IPS-NIHi11 (cell line): ENCODE results near the gene BTG2.

Source experiments
- DNase-seq: peaks from one replicate; pipeline ENCODE4 v3.0.0; 2012; ENCODE audit warnings: mixed read lengths, low spot score

Gene BTG2

DNA sequence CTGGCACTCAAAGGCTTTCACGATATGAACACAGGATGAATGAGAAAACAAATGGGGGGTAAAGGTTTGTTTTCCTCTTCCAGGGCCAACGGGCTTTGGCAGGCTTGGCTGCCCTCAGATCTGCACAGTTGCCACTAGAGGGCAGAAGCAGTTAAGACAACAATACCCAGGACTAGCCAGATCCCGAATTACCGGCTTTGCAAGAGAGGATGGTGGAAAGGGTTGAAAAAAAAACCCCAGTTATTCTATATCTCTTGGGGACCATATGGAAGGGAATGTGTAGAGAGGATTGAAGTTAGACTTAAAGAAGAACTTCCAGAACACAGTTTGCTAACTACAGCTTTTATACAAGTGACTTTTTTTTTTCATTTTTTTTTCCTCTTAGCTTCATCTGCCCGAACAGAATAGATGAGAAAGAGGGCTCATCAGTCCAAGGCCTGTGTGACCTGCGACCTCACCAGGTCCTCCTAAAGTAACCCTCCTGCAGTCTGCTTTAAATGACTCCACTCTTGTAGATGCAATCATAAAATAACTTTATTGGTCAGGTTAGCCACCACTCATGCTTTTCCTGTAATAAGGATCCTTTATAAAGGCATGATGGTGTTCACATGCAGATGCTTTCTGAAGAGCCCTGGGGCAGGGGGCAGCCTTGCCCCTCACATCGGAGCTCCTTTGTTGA is 34.9 kb downstream of the BTG2 start:
- peak; percentile 86 for DNase-seq

GRCh38 chr1:203342192-203342940 is 37.0 kb downstream of the BTG2 start:
- peak; percentile 87 for DNase-seq

DNA sequence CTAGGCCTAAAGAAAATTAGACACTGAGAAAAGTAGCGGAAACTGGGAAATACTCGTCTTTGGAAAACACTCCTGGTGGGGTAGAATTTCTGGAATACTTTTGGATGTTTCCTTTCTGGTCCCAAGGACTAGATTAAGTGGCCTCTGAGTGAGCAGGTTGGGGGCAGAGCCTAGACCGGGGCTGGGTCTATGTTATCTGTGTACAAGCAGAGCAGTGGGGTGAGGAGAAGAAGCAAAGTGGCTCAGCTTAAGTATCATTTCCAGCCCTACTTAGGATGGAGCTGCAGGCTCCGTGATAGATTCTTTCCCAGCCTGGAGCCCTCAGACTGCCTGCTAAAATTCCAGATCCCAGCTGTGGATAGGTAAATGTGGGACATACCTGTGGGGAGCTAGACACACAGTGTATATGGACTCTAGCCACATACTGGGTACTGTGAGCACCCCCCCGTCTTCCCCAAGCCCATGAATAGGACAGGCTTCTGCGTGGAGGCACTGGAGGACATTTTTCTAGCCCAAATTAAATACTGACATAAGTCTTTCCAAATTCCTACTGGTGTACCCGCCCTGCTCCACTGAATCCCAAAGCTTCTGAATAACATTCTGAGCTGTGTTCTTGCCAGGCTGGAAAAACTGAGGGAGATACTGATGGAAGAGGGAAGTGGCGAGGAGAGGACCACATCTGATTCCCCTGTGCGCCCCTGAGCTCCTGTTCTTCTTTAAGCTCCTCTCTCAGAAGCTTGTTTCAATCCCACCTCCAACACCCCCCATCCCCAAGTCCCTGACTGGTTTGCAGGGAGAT is 38.8 kb downstream of the BTG2 start:
- no peak for DNase-seq

- DNase-seq = no peak
These were observed 40.9 kb downstream of the BTG2 start for GRCh38 chr1:203346060-203346768.

DNA sequence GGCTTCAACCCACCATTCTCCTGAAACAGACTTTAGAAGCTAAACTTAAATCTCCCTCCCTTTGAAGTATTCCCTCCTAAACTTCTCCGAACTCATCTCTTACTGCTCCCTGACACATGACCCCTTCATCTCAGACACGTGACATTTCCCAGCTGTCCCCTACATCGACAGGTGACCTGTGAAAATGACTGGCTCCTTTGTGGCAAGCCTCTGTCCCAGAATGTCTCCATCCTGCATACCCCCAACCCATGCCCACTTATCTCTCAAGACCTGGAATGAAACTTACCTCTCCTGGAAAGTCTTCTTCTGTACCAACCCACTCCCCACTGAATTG is 41.4 kb downstream of the BTG2 start:
- DNase-seq = no peak

DNA sequence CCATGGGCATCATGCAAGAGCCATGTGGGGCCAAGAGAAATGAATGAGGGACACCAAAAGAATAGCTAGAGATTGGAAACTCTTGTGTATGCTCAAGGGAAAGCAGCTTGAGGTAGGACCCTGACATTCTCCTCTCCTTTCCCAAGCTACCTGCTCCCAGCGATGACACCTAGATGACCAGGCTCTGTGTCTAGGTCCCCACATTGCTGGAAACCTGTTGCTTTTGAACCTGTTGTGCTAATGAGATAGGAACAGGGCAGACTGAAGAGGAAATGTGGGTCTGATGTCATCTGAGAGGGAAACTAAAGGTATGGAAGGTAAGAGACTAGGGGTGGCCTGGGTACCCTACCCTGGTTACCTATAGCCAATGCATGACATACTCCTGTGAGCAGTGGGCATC is 43.8 kb downstream of the BTG2 start:
- no peak for DNase-seq

DNA sequence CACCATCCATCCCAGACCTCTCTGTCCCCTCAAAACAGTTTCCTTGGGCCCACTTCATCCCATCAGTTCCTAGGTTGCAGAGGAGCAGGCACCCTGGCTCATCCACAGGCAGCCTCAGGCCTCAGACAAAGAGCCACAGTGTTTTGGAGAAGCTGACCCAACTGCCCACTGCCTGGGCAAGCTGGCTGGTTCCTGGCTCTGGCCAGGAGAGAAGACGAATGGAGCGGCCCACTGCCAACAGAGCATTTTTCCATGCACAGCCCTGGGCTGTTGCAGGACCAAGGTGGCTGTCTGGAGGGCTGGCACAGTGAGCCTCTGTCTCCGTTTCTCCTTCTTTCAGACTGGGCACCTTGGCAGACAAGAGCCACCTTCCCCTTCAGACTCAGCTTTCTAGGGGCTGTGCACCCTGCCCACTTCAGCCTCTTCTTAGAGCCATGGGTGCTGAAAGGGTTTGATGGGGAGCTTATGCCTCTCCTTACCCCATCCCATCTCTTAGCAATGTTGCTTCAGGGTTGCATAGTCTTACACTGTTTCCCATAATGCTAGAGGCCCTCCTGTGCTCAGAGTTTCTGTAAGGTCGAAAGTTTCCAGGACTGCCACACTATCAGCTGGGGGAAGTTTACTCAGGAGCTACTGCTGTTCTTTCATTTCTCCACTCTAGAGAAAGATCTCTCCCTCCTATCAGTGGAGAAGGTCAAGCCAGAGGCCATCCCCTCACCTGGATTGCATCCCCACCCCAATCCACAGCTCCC is 44.6 kb downstream of the BTG2 start:
- DNase-seq = no peak

DNA sequence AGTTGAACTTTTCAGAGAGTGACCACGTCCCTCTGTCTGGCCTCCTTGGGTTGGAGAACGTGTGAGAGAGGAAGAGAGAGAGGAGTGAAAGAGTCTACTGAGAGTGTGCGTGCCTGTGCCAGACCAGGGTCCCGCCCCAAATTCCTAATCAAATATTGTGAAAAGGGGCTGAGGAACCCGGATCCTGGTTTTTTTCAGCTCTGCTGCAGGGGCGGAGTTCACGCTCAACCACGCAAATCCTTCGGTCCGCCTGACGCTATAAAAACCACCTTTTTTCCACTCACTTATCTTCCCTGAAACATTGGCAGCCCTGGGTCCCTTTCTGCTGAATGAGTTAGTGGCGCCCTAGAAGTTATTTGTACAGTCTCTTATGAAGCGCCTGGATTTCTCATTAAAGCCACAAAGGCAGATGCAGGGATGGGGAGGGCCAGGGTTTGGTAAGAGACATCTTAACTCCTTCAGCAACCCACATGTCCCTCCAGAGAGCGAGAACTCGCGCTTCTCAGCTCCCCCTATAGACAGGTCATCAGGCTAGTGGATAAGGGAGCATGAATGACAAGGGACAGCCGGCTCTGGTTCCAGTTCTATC is 45.8 kb downstream of the BTG2 start, which contains the start of gene FMOD:
FMOD (minus strand) TSS at position 86 of the 589 bp plus-strand sequence. CDS start 2,852 bp downstream, outside the sequence.
- peak; percentile 72 for DNase-seq

DNA sequence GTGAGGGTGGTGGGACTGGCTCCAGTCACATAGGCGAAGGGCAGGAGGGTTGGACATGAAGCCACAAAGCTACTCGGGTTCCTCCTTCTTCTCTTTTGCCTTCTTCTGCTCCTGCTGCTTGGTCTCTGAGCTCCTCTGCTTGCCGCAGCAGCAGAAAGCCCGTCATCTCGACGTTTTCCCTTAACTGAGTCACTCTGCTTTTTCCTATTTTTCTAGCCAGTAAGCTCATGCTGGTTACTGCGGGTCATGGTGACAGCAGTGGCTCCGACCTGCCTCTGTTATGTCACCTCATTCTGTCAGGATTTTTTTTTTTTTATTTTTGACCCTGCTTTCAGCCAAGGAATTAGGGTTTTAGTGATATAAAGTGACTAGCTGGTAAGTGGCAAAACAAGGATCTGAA is 48.2 kb downstream of the BTG2 start:
- no peak for DNase-seq

- no peak for DNase-seq
These were observed 48.9 kb downstream of the BTG2 start for GRCh38 chr1:203354246-203354645.

DNA sequence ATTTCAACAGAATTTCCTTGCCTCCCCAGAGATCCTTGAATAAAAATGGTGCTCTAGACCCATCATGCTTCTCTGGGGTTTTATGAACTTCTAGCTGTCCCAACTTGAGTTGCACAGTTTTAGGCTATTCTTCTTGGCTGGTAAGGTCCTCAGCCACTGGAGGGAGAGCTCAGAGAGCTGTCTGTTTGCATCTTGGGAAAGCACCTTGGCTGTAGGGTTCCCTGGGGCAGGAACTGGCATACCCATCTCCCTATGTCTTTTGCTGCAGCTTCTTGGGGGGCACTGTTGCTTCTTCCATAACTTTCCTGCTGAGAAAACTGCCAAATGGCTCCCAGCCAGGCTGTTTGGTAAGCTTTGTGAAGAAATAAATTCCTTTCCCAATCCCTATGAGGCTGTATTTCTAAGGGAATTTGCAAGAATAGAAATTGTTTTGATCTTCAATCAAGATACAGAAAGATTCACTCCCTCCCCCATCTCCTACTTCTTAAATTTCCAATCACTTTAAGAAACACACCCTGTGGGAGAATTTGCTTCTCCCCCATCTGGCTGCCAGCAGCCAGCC is 53.8 kb downstream of the BTG2 start:
- no peak for DNase-seq
